Retinal pigment epithelial cell (primary cell): Measurements from ENCODE around the gene AP5S1.

Source experiments
- DNase-seq: peaks from one replicate; pipeline ENCODE4 v3.0.0-alpha.2; 2010; ENCODE audit warnings: low read depth
- H3K4me3 ChIP-seq: 2 replicates; pipeline ENCODE4 v1.5.1; 2011; ENCODE audit warnings: mild to moderate bottlenecking, low read length, control low read depth, moderate library complexity
- CTCF ChIP-seq: conservative IDR thresholded peaks from 2 replicates; pipeline ENCODE4 v1.5.1; 2011; ENCODE audit warnings: low read depth, low read length, control low read depth, inconsistent platforms

The AP5S1 gene

GRCh38 chr20:3820048-3820900 is at the start of gene AP5S1:
TSS of gene AP5S1 (plus strand) at chr20:3820547. CDS start at chr20:3822118, 1,571 bp downstream.
- peak; percentile 84 for DNase-seq
- TF ChIP-seq CTCF: peak; percentile 75
- H3K4me3 ChIP-seq: peak within 1 kb of the TSS; percentile 86

- no peak for TF ChIP-seq CTCF
- no peak overlapping the region for H3K4me3 ChIP-seq
- no peak for DNase-seq
These were observed 48.7 kb upstream of the AP5S1 start for GRCh38 chr20:3771552-3772058.

- DNase-seq: no peak
- no peak overlapping the region for H3K4me3 ChIP-seq
- no peak for TF ChIP-seq CTCF
These were observed 44.8 kb upstream of the AP5S1 start for GRCh38 chr20:3775457-3776108.

- DNase-seq: no peak
These were observed 43.0 kb upstream of the AP5S1 start for GRCh38 chr20:3777381-3777715.

GRCh38 chr20:3777716-3778629 is 42.4 kb upstream of the AP5S1 start:
- TF ChIP-seq CTCF: peak; percentile 11
- peak overlapping the region; percentile 51 for H3K4me3 ChIP-seq
- DNase-seq: no peak

More at GRCh38 chr20:3777381-3777715, 43.0 kb upstream of the AP5S1 start:
- peak overlapping the region; percentile 51 for H3K4me3 ChIP-seq
- no peak for TF ChIP-seq CTCF

GRCh38 chr20:3778976-3779375 is 41.4 kb upstream of the AP5S1 start:
- H3K4me3 ChIP-seq: no peak overlapping the region
- DNase-seq: no peak
- no peak for TF ChIP-seq CTCF
